Testis (tissue), 3 donors: ENCODE results near the gene SLC35E1. TPM values are rescaled to one million over a fixed set of nuclear protein-coding genes. Genes with fewer than 3 reads are reported as not detected.

Experiments used
- DNase-seq: peaks from one replicate; pipeline ENCODE4 v3.0.0-alpha.2; 2019
- H3K27ac ChIP-seq, 2 donors: fragments of 200-600 bp; sonication (generic); one replicate each; pipeline ENCODE4 v1.5.1; 2019
- H3K27me3 ChIP-seq: fragments of 200-600 bp; sonication (generic); one replicate; pipeline ENCODE4 v1.5.1; 2019
- H3K36me3 ChIP-seq: fragments of 200-600 bp; sonication (generic); one replicate; pipeline ENCODE4 v1.5.1; 2017; ENCODE audit warnings: low read depth; ENCODE audit errors: missing control alignments
- H3K4me1 ChIP-seq: fragments of 200-600 bp; sonication (generic); one replicate; pipeline ENCODE4 v1.5.1; 2019
- H3K4me3 ChIP-seq, 2 donors: fragments of 200-600 bp; sonication (generic); one replicate each; pipeline ENCODE4 v1.5.1; 2017 to 2019
- H3K9me3 ChIP-seq: fragments of 200-600 bp; sonication (generic); one replicate; pipeline ENCODE4 v1.5.1; 2017
- CTCF ChIP-seq, 3 experiments: fragments of 450-650 bp in 2 of 3; fragments of 200-600 bp in 1 of 3; sonication (generic) in 1 of 3; IDR thresholded peaks; one replicate each; pipeline ENCODE4 v1.5.1; 2016 to 2019; ENCODE audit warnings: antibody characterized with exemption in 3 of 3, mild to moderate bottlenecking in 2 of 3, moderate library complexity in 1 of 3
- POLR2A ChIP-seq: fragments of 450-650 bp; IDR thresholded peaks from one replicate; pipeline ENCODE4 v1.6.1; 2017; ENCODE audit warnings: antibody characterized with exemption, mild to moderate bottlenecking, moderate library complexity
- WGBS, 2 donors: methylation state at CpG; one replicate each; pipeline ENCODE4 v1.1.5; 2018; 5-methylcytosine and 5-hydroxymethylcytosine counted together
- intact Hi-C: fragments of 100-400 bp; cut with DNase I; formaldehyde crosslinking; loops from one replicate; pipeline ENCODE4 v1.15.1; 2023; ENCODE audit warnings: low total_unique reads
- polyA plus RNA-seq: library from polyadenylated mRNA; stranded (reverse); fragments of 350-450 nt; fragmentation: Illumina TruSeq; extraction: RNeasy Lipid Tissue Mini Kit (QIAGEN cat#74804); gene quantifications from one replicate; pipeline ENCODE4 v1.2.3, GENCODE V29; 2014; ENCODE audit warnings: low read depth, low replicate concordance; ENCODE audit not compliant: insufficient read depth
- total RNA-seq, 2 donors: library from RNA; depleted of rRNA; stranded (reverse); fragments of >200 nt; gene quantifications; one replicate each; pipeline ENCODE4 v1.2.3, GENCODE V29; 2016

The SLC35E1 gene
- total and polyA plus RNA-seq, 3 donors from 2014 or later: 20.3 to 56.3 (median 54.0) TPM

- Histone ChIP-seq H3K4me3 (no peak overlapping the region), H3K4me1 (peaks cover 98% of the 10 kb centered on the region)
Measured at GRCh38 chr19:16584248-16585093, 12.3 kb upstream of the SLC35E1 start.

GRCh38 chr19:16582486-16583261, 10.5 kb upstream of the SLC35E1 start:
- no peak for DNase-seq
- 74 to 91% methylated on average over 9 to 10 of the region's 10 CpGs for WGBS, 2 donors
- Histone ChIP-seq H3K9me3 (no peaks in the 10 kb centered on the region), H3K27me3 (no peaks in the 10 kb centered on the region), H3K27ac (peak overlapping the region; percentile 63 to 65), H3K4me3 (no peak overlapping the region), H3K36me3 (no peaks in the 10 kb centered on the region), H3K4me1 (peaks cover 88% of the 10 kb centered on the region)
- intact Hi-C loops: no loop called here
- TF ChIP-seq POLR2A: no peak
- TF ChIP-seq CTCF (IDR thresholded peaks at IDR 0.05): no peak

More at GRCh38 chr19:16584248-16585093, 12.3 kb upstream of the SLC35E1 start:
- no peak for TF ChIP-seq CTCF (IDR thresholded peaks at IDR 0.05)
- no peak for TF ChIP-seq POLR2A
- WGBS, 2 donors: 27 to 30% methylated on average over 13 to 15 of the region's 15 CpGs
- intact Hi-C loops: no loop called here
- DNase-seq: peak; percentile 93
- no peaks in the 10 kb centered on the region for H3K36me3 ChIP-seq
- H3K27ac ChIP-seq: peak overlapping the region; percentile 28 to 51
- no peaks in the 10 kb centered on the region for H3K9me3 ChIP-seq
- H3K27me3 ChIP-seq: no peaks in the 10 kb centered on the region

- Histone ChIP-seq H3K36me3 (no peaks in the 10 kb centered on the region), H3K27me3 (no peaks in the 10 kb centered on the region), H3K4me1 (peaks cover 81% of the 10 kb centered on the region), H3K4me3 (no peak overlapping the region), H3K27ac (peak overlapping the region; percentile 63 to 65), H3K9me3 (no peaks in the 10 kb centered on the region)
- TF ChIP-seq CTCF (IDR thresholded peaks at IDR 0.05): no peak
- WGBS, 2 donors: 59 to 69% methylated on average over 6 of the region's 6 CpGs
- intact Hi-C loops: no loop called here
- no peak for DNase-seq
Measured at GRCh38 chr19:16581971-16582343, 9.7 kb upstream of the SLC35E1 start.

- TF ChIP-seq POLR2A: no peak
- TF ChIP-seq CTCF (IDR thresholded peaks at IDR 0.05): no peak
- WGBS, 2 donors: 54 to 84% methylated on average over 5 to 12 of the region's 12 CpGs
- H3K27ac ChIP-seq: peak overlapping the region; percentile 63 to 65
- H3K4me1 ChIP-seq: peaks cover 75% of the 10 kb centered on the region
- no peaks in the 10 kb centered on the region for H3K36me3 ChIP-seq
- H3K27me3 ChIP-seq: no peaks in the 10 kb centered on the region
- DNase-seq: peak; percentile 84
- no peaks in the 10 kb centered on the region for H3K9me3 ChIP-seq
- intact Hi-C loops: no loop called here
- H3K4me3 ChIP-seq: no peak overlapping the region
Measured at GRCh38 chr19:16581145-16581970, 9.1 kb upstream of the SLC35E1 start.
